GM21381 (cell line): ENCODE data around the gene LPAR2.
A peak's percentile ranks its signal among the peaks of the same experiment; 100 is the strongest.
"Not testable (repeated sequence)": the region's sequence is repeated elsewhere in the genome, so short reads cannot be mapped to it uniquely, and the experiment has no call there.

Experiments used
- ATAC-seq: cut with Tn5 transposase; IDR thresholded peaks from one replicate; pipeline ENCODE4 v1.9.1; 2021; ENCODE audit warnings: mild to moderate bottlenecking, moderate library complexity; ENCODE audit not compliant: unreplicated experiment

LPAR2 gene

GRCh38 chr19:19602136-19602712 is 25.8 kb downstream of the LPAR2 start:
- ATAC-seq: no peak

GRCh38 chr19:19600793-19601330 is 27.2 kb downstream of the LPAR2 start:
- ATAC-seq: no peak

- ATAC-seq: not testable (repeated sequence)
Measured at GRCh38 chr19:19598728-19599451, 29.1 kb downstream of the LPAR2 start.

- peak; percentile 65 for ATAC-seq
Measured at GRCh38 chr19:19597809-19598306, 30.2 kb downstream of the LPAR2 start.

GRCh38 chr19:19595171-19595701 is 32.8 kb downstream of the LPAR2 start:
- no peak for ATAC-seq

- no peak for ATAC-seq
Measured at GRCh38 chr19:19594381-19594780, 33.6 kb downstream of the LPAR2 start.

- ATAC-seq: no peak
Measured at GRCh38 chr19:19592690-19593089, 35.3 kb downstream of the LPAR2 start.

- peak; percentile 60 for ATAC-seq
Measured at GRCh38 chr19:19591133-19591825, 36.7 kb downstream of the LPAR2 start.

GRCh38 chr19:19588546-19588945 is 39.5 kb downstream of the LPAR2 start:
- ATAC-seq: no peak

- ATAC-seq: no peak
Measured at GRCh38 chr19:19587771-19588170, 40.2 kb downstream of the LPAR2 start.

- ATAC-seq: no peak
Measured at GRCh38 chr19:19584356-19584755, 43.7 kb downstream of the LPAR2 start.

- no peak for ATAC-seq
Measured at GRCh38 chr19:19582471-19582870, 45.5 kb downstream of the LPAR2 start.

GRCh38 chr19:19581391-19581790 is 46.6 kb downstream of the LPAR2 start:
- no peak for ATAC-seq

- ATAC-seq: no peak
Measured at GRCh38 chr19:19580418-19580817, 47.6 kb downstream of the LPAR2 start.

- ATAC-seq: no peak
Measured at GRCh38 chr19:19579533-19580361, 48.3 kb downstream of the LPAR2 start.

GRCh38 chr19:19578252-19578651 is 49.8 kb downstream of the LPAR2 start:
- no peak for ATAC-seq

GRCh38 chr19:19575411-19575810 is 52.6 kb downstream of the LPAR2 start:
- no peak for ATAC-seq
